Measurements from ENCODE around the gene ADAMTS6. TPM values are rescaled to one million over a fixed set of nuclear protein-coding genes. Genes with fewer than 3 reads are reported as not detected.

The ADAMTS6 gene
- total RNA-seq, 1 experiment from 2014 or later: 2.1 TPM

DNA sequence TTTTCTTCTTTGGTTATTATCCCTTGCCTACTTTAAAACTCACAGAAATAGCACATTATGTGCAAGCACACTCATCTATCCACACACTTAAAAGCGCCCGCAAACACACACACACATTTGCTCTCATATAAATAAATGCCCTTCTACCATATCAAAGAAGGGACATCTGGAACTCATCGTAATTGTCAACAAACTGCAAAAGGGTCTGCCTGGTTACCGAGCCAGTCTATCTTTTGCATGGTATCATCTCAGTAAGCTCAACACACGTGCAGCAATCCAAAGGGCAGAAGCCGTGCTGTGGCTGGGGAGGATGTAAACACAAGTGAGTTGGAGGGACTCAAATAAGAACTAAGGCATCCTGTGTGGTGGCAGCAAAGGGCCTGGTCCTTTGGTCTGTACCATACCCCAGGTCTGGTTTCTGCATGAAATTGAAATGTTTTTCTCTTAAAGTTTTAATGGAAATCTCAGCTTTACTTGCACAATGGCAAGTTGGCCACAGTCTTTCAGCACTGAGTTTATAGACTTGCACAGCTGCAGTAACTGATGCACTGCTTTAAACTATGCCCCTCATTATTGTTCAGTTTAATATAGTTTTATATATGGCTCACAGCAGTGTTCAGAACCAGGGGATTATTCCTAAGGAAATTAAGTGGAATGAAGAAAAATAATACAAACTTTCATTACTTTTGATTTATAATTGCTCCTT, 331.0 kb downstream of the ADAMTS6 start:
- DNase-seq (ENCODE audit: low spot score): no peak

DNA sequence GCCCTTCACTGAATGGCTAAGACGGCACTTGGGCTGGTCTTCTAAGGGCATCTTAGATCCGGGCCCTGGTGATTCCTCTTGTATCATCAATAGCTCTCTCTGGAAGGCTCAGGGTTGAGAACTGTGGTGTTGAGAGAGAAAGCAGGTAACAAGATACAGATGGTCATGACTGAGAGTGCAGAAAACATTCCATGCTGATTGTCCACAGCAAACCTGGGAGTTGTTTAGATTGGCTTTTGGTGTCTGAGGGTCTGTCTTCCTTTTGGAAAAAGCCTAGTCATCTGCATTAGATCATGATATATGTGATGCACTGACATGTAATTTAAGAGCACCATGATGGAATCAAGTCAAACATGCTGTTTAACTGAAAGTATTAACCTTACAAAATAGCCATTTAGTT, 331.9 kb downstream of the ADAMTS6 start:
- no peak for DNase-seq (ENCODE audit: low spot score)

DNA sequence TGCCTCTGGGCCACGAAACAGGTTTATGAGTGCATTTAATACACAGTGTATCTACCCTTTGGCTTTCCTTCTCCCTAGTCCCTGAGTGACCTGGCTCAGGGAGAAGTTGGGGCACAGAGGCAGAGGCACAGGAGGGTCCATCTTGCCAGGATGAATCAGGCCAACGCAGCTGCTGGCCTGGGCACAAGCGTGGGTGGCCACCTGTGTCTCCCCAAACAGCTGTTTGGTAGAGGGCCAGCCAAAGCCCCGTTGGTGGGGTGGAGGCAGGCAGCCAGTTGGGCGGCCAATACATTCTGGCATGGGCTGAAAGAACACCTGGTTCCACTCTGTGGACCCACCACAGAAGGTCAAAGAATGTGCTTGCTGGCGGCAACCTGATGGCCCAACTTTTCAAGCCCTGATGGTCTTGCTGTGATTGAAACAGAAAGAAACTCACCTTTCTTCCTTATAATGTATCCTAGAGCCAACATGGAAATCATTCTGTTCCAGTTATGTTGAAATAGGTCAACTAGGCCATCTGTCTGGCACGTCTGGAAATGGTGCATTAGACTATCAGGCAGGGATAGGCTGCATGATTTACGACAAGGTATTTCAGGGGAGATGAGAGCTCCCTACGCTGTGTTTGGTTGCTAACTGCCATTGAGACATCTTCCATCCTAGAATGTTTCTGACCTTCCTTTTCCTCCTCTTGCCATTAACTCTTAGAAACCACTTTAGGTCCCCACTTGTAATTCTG, 337.4 kb downstream of the ADAMTS6 start:
- no peak for DNase-seq (ENCODE audit: low spot score)

DNA sequence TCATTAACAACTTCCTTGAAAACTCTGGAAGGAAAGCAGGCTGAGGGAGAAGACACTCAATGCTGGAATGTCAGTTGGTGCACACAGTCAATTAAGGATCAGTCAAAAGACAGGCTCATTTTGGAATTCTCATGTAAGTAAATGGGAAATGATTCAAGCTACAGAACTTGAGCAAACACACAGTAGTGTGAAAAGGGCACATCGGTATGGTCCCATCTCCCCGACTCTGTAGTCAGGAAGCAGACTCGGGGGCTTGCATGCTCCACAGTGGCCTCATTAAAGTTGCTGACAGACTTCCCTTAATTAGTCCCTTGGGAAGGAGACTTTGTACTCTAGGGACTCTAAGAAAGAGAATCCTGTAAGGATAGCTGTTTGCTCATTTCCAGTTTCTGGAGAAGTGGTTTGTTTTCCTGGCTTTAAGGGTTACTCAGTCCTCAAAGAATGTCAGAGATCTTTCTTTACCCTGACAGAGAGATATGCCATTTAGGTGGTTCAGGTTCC, 339.2 kb downstream of the ADAMTS6 start:
- no peak for DNase-seq (ENCODE audit: low spot score)

DNA sequence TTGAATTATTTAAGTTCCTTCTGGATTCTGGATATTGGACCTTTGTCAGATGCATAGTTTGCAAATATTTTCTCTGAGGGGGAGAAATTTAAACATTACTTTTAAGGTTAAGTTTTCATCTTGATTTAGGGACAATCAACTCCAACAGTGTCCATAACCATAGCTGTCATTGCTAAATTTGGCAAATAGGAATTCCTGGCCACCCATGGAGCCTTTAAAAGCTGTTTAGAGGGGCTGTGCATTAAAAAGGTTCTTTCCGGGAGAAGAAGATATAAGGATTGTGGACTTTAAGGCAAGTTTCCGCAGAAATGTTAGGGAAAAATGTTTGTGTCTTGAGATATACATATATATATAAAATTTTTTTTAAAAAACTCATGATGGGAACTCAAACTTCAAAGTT, 339.7 kb downstream of the ADAMTS6 start:
- no peak for DNase-seq (ENCODE audit: low spot score)

DNA sequence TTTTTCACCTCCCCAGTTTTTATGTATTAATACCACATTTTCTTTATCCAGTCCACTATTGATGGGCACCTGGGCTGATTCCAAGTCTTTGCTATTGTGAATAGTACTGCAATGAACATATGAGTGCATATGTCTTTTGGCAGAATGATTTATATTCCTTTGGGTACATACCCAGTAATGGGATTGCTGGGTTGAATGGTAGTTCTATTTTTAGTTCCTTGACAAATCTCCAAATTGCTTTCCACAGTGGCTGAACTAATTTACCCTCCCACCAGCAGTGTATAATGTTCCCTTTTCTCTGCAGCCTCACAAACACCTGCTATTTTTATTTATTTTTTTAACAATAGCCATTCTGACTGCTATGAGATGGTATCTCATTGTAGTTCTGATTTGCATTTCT, 340.2 kb downstream of the ADAMTS6 start:
- DNase-seq (ENCODE audit: low spot score): no peak

DNA sequence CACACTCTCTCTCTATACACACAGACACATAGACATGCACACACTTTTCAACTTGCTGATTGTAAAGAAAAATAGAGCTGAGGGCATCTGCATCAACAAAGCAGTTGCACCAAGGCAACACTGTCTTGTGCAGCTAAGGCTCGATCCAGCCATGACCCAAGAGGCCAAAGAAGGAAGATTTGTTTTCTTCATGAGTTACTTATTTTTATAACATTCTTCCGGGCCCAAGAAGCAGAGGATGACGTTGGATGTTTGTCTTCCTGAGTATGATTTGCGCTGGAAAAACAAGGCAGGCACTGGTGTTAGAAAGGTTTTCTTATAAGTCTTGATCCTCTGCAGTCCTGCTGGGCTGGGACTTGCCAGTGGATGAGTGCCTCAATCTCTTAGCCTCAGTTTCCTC, 344.1 kb downstream of the ADAMTS6 start:
- no peak for DNase-seq (ENCODE audit: low spot score)

DNA sequence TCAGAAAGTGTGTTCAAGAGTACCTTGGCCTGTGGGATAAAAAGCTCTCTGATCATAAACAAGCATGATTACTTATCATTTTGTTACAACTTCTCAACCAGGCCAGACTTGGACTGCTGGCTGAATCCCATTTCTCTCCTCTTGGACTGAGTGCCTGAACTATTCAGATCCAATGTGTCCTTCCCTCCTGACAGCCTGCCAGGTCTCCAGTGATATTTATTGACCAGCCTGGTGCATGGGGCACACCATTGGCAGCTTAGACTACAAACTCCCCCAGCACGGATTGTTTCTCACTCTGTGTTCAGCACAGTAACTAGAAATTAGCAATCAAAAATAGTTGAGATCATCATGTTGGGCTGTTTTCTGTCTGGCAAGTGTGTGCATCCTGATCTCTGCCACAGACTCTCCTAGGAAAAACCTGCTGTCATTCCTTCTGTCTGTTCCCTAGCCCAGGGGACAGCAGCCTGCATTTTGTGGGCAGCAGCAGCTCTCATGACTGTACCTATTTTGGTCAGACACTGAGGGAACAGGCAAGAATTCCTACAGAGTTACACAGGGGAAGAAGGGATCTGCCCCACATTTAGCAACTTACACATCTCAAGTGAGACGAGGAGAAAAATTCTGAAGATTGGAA, 348.1 kb downstream of the ADAMTS6 start:
- no peak for DNase-seq (ENCODE audit: low spot score)

DNA sequence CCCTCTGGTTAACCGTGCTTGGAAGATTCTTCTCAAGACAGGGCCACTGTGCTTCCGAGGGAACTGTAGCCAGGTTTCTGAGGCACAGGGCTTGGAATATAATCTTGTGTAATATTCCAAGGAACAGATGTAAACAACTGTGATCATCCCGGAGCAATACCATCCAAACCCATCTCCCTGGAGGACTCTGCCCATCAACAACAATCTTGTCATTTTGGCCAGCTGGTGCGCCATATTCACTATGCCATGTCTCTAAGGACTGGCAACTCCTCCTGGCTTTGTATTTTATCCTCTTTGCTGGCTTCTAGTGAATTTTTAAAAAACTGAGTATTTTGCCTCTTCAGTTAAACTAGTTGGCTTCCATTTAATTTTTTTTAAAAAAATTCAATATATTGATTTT, 349.3 kb downstream of the ADAMTS6 start:
- no peak for DNase-seq (ENCODE audit: low spot score)

DNA sequence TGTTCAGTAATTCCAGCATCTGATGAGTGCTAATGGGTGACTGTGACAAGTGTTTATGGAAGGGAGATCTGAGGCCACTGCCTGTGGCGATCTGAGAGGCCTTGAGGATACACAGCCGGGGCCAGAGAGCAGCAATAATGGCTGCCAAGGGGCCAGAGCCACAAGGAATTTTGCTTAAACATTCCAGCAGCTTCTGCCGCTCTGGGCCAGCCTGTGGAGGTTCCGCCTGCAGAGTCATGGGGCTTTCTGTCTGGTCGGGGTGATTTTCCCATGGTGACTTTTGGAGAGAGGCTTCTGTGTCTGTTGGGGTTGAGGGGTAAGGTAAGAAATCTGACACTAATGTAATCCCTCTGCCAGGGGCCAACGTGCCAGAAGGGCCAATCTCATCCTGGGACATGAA, 353.5 kb downstream of the ADAMTS6 start:
- peak; percentile 32 for DNase-seq (ENCODE audit: low spot score)

DNA sequence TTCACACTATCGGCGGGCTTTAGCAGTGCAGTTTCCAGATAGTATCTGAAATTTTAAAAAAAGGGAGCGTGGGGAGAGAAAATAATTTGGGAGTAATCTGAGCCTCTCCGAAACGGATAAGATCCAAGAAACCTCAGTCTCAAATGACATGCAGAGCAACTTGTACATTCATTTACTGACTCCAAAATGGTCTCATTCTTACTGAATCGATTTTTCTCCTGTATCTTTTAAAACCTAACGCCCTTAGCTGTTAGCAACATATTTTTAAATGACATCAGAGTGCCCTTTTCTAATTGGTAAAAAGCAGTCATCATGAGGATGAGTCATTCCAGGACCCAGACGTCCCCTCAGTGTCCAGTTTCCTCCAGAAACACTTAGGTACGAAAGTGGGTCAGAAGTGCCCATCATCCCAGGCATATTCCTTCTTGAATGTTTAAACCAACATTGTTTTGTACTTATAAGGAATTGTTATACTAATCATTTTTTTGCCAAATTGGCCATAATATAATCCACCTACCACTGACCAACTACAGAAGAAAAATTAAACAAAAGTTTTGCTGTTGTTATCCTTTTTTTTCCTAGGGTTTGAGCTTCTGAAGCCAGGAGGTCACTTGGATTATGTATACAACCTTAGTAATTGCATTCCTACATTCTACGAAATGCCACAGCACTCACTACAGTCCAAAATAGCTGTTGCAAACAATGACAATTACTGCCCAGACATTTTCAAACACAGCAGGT, 354.4 kb downstream of the ADAMTS6 start:
- DNase-seq (ENCODE audit: low spot score): peak; percentile 83

DNA sequence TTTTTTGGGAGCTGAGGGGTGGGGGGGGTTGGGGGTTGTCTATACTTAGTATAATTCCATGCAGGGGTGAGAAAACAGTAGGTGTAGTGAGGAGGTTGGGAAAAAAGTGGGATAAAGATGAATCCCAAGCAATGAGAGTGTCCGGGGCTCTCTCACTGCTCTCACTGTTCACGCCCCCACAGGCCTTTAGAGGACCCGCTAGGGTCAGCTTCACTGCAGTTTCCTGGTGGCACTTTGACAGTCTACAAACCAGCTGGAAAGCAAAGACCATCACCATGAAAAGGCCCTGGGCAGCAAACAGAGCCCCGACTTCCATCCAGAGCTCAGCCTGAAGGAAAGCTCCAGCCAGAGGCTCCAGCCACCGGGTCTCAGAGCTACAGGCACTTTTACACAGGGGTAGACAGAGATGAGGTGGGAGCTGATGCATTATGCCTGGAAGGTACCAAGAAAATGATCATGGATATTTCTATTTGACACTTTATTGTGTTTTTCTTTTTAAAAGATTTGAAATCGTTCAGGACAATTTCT, 355.1 kb downstream of the ADAMTS6 start:
- no peak for DNase-seq (ENCODE audit: low spot score)

DNA sequence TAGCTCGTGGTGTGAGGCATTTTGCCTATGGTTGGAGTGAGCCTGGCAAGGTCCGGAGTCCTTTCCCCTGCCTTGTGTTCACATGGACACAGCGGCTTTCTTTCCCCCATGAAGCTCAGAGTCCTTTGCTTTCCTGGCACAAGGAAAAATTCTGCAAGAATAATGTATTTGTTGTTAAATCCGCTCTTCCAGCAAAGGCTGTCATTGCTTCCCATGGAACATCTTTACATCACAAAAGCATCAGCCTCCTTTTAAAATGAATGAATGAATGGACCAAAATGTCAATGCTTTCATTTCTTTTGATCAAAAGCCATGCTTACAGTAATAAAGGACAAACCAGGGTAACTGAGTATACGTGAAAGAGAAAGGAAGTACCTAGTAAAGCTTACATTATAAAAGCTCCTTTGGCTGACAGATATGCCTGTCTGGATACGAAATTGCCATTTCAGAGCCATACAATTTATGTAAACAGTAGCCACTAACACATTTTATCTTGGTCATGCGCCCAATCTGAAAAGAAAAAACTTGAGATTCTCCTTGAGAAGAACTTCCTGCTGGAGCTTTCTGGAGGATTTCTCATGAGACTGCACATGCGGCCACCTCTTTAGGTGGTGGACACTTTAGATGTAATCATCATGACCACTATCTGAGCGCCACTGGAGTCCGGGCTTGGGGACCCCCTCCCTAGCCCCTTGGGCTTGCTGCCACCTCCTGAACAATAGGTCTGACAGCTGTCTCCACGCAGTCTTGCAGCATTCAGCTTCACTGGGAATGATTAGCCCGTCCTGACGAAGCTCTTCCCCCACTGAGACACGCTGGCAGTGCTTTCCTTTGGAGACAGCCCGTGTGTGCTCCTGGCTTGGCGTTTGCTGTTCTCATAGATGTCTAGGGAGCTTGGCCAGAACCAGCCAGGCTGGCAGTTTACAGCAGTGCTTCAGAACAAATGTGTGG, 355.9 kb downstream of the ADAMTS6 start:
- no peak for DNase-seq (ENCODE audit: low spot score)

DNA sequence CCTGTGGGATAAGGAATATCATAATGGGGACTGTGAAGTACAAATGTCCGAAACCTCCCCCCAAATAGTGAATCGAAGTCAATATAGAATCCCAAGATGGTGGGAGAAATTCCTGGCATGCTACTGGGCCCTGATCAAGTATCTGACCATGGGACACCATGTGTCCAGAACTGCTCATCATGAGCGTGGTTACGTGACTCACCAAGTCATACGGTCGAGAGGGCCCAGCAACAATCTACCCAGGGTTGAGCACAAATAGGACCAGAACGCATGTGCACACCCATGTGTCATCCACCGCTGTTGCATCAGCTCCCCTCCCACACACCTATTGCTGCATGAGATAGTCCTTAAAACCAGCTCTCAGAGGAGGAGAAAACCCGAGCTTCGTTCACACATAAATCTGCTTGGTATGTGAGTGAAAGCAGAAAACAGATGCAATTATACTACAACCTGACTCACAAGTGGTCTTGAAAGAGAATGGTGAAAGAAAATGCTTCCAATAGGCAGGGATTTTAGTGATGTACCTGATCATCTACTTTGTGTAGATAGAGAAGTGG, 359.8 kb downstream of the ADAMTS6 start:
- DNase-seq (ENCODE audit: low spot score): no peak

DNA sequence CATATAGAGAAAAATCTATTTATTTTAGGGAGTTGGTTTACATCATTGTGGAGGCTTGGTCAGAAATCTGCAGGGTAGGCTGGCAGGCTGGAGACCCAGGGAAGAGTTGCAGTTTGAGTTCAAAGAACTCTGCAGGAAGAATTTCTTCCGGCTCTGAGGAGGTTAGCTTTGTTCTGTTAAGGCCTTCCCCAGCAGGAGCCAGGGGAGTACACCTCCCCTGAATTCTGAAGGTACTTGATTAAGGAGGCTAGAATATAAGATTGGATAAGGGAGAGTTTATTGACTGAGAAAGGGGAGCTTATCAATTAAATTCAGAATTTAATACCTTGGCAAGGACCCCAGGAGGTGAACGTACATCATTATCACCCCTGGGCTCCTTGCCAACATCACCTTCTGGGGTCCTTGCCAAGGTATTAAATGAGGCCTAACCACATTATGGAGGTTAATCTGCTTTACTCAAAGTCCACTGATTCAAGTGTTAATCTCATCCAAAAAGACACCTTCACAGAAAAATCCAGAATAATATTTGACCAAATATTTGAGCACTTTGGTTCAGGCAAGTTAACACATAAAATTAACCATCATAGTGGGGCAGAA, 361.3 kb downstream of the ADAMTS6 start:
- DNase-seq (ENCODE audit: low spot score): no peak

DNA sequence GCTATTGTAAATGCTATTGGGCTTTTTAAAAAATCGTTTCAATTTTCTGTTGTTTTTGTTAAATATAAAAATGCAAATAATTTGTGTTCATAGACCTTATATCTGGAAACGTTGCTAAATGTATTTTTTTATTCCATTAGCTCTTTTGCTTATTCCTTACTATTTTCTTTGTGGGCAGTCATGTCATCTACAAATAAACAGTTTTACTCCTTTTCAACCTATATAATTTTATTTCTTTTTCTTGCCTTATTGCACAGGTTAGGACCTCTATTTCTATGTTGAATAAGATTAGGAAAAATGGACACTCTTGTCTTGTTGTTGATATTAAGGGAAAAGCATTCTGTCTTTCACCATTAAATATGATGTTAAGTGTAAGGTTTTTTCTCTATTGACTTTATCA, 364.2 kb downstream of the ADAMTS6 start:
- no peak for DNase-seq (ENCODE audit: low spot score)

DNA sequence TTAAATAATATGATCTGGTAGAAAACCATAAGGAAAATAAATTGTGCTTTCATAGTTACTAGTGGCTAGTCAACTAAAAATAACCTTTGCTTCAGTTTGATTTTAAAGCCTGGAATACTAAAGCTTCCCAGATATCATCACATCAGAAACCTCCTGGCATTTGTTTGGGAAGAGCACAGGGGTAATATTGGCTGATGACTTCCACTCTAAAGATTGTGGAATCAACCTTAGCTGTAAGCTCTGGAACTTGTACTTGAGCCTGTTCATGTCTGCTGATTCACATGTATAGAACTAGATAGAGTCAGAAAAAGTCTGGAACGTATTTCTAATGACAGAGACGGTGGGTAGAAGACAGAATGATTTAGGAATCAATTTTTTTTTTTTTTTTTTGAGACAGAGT, 367.9 kb downstream of the ADAMTS6 start:
- no peak for DNase-seq (ENCODE audit: low spot score)

DNA sequence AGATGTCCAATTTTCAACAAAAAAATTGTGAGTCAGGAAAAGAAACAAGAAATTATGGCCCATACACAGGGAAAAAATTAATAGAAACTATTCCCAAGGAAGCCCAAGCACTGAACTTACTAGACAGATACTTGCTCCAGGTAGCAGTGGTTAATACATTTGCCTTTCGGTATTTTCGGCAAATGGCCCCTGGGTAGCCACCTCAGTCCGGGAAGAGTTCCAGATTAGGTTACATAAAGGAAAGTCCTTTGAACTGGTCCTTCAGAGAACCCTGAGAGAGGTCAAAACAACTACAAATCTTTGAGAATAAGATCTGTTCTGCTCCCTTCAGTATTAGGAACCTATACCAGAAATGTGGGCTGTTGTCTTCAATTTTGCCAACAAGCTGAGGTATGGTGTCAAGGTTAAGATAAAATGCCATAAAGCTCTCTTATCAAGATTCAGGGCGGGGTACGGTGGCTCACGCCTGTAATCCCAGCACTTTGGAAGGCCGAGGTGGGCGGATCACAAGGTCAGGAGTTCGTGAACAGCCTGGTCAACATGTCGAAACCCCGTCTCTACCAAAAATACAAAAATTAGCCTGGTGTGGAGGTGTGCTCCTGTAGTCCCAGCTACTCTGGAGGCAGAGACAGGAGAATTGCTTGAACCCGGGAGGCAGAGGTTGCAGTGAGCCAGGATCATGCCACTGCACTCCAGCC, 369.6 kb downstream of the ADAMTS6 start:
- no peak for DNase-seq (ENCODE audit: low spot score)

Data from H4 (cell line).